GM19395 (cell line): ENCODE results near the gene ANKH.
"Not testable (repeated sequence)": the region's sequence is repeated elsewhere in the genome, so short reads cannot be mapped to it uniquely, and the experiment has no call there.

ENCODE experiments used
- ATAC-seq: cut with Tn5 transposase; IDR thresholded peaks from one replicate; pipeline ENCODE4 v1.9.1; 2021; ENCODE audit warnings: mild to moderate bottlenecking, moderate library complexity; ENCODE audit not compliant: unreplicated experiment

Gene ANKH

DNA sequence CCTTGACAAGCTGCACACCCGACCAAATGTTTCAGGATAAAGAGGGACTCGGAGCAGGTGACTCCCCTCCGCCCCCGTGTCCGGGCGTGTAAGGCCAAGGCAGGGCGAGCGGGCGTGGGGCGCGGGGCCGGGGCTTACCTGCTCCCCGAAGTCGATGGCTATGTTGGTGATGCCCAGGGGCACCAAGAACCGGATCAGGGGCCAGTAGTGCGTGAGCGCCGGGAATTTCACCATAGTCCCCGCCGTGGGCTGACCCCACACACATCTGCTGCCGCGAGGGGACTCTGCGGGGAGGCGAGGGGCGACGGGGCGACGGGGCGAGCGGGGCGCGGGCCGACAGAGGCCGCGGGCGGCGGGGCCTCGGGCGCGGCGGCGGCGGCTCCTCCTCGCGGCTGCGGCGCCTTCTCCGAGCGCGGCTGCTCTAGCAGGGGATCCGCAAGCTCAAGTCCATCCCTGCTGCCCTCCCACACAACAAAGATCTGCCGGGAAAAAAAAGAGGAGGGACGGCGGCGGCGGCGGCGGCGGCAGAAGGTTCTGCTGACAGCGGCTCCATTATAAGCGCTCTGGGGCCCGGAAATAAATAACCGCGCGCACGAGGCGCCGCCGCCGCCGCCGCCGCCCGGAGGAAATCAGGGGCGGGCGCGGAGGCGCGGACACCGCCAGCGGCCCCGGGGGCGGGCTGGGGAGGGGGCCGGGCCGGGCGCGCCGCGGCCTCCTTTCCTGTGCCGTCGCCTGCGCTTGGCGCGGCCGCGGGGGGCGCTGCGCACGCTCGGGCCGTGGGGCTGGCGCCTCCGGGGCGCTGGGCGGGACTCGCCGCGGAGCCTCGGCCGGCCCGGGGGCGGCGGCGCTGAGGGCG is at the start of gene ANKH:
TSS of gene ANKH (minus strand) at position 565 of the 856 bp plus-strand sequence. CDS start at position 234, 331 bp downstream.
- peak; percentile 75 for ATAC-seq

- ATAC-seq: no peak
These were observed 48.5 kb upstream of the ANKH start for GRCh38 chr5:14920121-14920520.

DNA sequence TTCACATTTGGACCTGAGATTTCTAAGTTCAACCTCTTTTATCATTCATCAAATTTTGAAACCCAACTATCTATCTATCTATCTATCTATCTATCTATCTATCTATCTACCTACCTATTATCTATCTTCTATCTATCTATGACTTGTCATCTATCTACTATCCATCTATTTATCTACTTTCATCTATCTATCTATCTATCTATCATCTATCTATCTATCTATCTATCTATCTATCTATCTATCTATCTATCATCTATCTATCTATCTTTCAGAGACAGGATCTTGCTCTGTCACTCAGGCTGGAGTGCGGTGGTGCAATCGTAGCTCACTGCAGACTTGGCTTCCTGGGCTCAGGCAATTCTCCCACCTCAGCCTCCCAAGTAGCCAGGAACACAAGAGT is 47.5 kb upstream of the ANKH start:
- not testable (repeated sequence) for ATAC-seq

DNA sequence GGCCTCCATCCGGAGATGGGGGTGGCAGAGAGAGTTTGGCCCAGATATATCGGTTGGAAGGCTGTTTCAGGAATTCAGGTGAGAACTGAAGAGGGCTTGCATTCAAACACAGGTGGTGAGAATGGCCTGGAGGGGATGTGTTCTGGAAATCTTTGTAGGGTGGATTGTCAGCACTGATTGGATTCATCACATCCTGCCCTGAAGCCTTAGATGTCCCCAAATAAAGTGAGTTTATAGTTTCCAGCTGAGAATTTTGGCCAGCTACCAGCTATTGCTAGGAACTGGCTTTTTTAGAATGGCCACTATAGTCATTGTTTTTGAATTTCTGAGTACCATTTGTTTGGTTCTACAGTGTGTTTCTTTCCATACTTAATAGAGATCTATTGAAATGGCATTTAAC is 46.1 kb upstream of the ANKH start:
- ATAC-seq: no peak

- no peak for ATAC-seq
These were observed 43.8 kb upstream of the ANKH start for GRCh38 chr5:14915291-14915952.

DNA sequence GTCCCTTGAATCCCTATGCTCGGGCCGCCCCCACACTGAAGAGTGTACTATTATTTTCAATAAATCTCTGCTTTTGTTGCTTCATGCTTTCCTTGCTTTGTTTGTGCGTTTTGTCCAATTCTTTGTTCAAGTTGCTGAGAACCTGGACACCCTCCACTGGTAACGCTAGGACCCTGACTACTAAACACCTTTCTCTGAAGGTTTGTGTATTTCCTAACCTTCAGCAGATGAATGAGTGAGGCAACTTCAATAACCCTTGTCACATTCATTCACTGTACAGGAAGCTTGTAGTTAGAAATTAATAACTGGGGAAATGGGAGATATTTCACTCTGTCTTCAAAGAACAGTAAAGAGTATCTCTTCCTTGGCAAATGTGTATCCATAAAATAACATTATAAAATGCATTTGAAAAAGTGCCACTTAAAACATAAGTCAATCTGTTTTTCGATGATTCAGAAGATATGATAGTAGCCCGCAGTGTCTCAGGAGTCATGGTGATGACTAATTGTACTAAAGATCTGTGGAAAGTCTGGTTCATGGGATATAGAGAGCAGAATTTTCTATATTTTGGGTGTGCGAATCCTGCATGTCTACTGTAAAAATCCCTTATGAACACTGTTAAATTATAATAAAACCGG is 43.2 kb upstream of the ANKH start:
- no peak for ATAC-seq

DNA sequence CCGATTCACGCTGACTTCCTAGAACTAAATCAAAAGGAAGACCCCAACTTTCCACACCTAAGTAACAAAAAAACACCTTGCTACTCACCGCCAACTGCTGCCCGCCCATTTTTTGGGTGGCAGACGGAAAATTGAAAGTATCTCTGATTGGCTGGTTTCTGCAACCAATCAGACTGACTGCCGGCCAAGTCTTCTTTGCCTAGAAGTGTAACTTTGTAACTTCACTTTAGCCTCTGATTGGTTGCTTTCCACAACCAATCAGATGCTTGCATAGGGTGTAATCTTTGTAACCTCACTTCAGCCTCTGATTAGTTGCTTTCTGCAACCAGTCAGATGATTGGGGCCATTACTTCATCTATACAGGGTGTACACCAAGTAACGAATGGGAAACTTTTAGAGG is 42.6 kb upstream of the ANKH start:
- ATAC-seq: no peak

DNA sequence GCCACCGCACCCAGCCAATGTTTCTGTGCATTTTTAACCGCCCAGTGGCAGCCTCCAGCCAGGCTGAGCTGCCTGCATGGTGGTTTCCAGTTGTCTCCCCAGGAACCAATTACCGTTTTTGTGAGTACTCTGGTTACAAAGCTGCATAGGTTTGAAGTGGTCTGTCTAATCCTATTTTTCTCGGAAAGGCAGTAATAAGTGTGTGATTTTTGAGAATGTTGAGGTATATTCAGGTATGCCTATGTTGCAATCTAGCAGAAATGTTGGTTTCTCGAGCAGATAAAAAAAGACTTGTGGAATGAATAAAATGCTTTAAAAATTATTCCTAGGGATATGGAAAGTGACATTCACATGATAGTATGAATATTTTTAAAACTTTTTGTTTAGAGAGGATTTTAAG is 41.5 kb upstream of the ANKH start:
- no peak for ATAC-seq

GRCh38 chr5:14912206-14912605 is 40.6 kb upstream of the ANKH start:
- ATAC-seq: no peak

DNA sequence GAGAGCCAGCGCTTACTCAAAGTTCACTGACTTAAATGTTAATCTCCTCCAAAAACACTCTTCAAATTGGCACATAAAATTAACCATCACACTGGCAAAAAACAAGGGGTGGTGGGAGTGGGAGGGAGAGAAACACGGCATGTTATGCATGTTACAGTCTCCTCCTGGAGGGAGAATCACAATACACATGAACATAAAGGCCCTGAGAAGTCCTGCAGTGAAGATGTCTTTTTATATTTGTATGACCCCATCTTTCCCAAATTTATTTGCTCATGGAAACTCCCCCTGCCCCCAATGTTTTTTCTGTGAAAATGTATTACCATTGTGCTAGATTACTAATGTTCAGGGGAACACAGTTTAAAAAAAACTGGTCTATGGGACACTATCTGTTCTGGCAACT is 37.8 kb upstream of the ANKH start:
- ATAC-seq: no peak

- no peak for ATAC-seq
These were observed 36.6 kb upstream of the ANKH start for GRCh38 chr5:14908172-14908571.

- ATAC-seq: no peak
These were observed 35.0 kb upstream of the ANKH start for GRCh38 chr5:14906628-14907027.

DNA sequence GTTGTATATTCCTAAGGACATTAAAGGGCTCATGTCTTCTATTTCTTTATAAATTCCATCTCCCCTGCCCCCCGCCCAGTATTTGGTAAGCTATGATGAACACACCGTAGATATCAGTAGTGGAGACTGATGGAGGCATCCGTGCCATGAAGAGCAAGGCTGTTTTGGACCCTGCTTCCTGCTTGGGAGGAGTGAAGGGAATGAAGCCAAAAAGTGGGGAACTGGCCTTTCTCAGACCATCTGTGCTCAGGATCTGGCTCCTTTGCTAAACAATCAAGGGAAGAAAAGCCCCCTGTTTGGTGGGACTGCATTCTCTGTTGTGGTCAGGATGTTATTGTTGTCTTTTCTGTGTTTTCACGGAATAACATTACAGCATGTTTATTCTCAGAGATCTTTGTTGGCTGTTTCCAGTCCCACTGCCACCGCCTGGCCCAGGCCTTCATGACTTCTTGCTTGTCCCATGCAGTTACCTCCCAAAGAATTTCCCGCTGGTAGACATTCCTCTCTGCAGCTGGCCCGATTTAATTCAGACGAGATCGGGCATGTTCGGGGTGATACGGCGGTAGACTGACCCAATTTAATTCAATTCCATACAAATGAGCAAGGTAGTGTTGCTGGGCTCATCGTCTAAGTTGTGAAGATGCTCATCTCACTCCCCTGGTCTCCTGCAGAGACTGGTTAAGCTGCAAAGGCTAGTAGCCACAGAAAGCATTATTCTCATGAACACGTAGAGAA is 31.4 kb upstream of the ANKH start:
- no peak for ATAC-seq

DNA sequence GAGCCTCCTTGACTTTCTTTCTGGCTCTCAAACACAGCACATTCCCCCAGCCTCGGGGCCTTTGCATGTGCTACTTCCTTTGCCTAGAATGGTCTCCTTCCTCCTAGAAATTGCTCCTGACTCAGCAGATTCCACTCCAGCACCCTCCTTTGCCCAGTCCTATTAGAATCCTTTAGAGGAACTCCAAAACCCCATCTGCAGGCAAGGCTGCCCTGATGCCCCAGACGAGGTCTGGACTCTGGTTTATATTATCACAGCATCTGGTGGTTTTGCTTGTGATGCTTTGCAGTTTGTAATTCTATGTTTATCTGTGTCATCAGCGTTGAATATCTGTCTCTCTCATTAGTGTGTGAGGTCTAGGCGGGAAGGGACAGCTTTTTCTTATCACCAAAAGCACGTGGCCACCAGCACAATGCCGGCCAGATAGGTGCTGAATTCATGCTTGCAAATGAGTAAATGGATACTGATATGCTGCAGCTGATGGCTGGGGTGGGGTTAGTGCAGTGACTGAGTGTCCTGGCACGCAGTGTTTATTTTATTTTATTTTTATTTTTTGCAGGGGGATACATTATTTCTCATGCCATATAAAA is 30.0 kb upstream of the ANKH start:
- ATAC-seq: no peak

DNA sequence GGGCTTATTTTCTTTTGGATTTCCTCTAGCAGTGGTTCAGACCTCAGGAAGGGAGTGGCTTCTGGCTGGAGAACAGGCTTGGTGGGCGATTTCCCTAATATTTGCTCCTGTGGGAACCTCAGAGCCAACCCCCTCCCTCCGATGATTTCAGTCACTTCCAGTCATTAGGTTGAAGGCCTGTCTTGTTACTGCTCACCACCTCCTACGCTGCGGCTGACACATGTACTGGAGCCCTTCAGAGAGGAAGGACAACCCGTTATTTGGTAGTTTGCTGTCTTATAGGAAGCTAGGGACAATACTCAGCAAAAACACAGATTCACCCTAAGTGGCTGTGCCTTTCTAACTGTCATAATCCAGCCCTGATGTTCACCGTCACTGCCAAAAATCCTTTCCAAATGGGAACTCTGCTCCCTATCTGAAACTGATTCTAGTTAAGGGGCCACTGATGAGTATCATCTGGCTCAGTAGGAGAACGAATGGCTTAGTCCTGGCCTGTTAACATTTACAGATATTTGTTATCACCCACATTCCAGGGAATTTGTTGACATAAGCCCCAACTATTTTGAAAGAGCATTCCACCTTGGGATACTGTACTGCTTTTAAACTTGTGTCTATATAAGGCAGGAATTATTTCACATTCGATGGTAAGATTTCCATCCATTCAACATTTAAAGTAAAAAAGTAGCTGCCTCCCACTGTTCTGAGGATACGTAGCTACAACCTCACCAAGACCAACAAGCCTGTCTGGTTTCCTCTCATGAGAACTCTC is 29.3 kb upstream of the ANKH start:
- ATAC-seq: no peak

- no peak for ATAC-seq
These were observed 24.6 kb upstream of the ANKH start for GRCh38 chr5:14896131-14896530.

DNA sequence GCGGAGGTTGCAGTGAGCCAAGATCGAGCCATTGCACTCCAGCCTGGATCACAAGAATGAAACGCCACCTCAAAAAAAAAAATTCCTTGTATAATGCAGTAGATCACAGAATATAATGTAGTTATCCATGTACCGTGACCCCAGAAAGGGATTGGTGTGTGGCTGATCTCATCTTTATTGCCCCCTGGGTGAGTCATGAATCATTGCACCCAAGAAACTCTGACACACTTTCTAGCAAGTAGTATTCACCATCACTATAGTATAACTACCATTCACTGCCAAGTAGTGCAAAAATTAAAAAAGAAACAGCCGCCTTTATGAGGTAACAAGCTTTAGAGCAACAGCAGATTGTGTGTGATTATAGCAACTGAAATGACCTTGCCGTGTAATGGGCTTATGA is 23.7 kb upstream of the ANKH start:
- no peak for ATAC-seq

DNA sequence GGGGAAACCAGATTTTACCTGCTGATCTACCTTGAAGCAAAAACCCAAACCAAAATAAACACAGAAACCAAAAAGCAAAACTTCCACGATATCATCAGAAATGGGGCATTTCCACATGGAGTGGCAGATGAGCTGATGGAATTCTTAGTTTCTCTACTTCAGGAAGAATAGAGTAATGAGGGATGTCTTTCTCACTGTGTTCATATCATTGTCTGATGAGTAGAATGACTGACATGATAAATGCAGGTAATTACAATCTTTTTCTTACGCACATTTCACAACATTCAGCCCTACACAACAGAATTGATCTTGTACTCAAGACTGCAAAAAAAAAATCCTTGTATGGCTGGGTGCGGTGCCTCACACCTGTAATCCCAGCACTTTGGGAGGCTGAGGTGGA is 23.2 kb upstream of the ANKH start:
- ATAC-seq: no peak

GRCh38 chr5:14893381-14893780 is 21.8 kb upstream of the ANKH start:
- ATAC-seq: no peak

GRCh38 chr5:14890846-14891245 is 19.3 kb upstream of the ANKH start:
- no peak for ATAC-seq
